ENCODE data around the gene TPCN2.

TPCN2 gene

GRCh38 chr11:69008737-69009440 is 39.8 kb upstream of the TPCN2 start:
- TF ChIP-seq CTCF (IDR thresholded peaks at IDR 0.05; ENCODE audit: insufficient read depth, low read length, poor library complexity, severe bottlenecking) = no peak
- TF ChIP-seq EZH2phosphoT487 (conservative IDR thresholded peaks at IDR 0.05; ENCODE audit: low read length) = no peak
- Histone ChIP-seq H3K27me3 (ENCODE audit: low read length) (no peaks in the 10 kb centered on the region), H3K4me2 (ENCODE audit: low read depth, low read length, poor library complexity, severe bottlenecking) (no peak overlapping the region), H3K9me3 (ENCODE audit: insufficient read depth, low read length) (no peaks in the 10 kb centered on the region), H3K4me3 (ENCODE audit: insufficient read depth, low read length, poor library complexity, severe bottlenecking) (no peak overlapping the region), H3K9me2 (replicated peaks; ENCODE audit: insufficient read depth, low read length) (no peaks in the 10 kb centered on the region), H2AFZ (ENCODE audit: low read depth, low read length, severe bottlenecking) (no peak overlapping the region), H3K79me2 (ENCODE audit: insufficient read depth, low read length) (no peaks in the 10 kb centered on the region), H3F3A (ENCODE audit: insufficient read depth) (no peaks in the 10 kb centered on the region), H3K36me3 (ENCODE audit: low read length) (no peaks in the 10 kb centered on the region), H4K20me1 (ENCODE audit: low read depth, low read length) (no peaks in the 10 kb centered on the region), H3K9ac (ENCODE audit: low read length) (no peak overlapping the region), H3K27ac (ENCODE audit: low read depth, low read length) (no peak overlapping the region)

- Histone ChIP-seq H3K79me2 (ENCODE audit: insufficient read depth, low read length) (no peaks in the 10 kb centered on the region), H4K20me1 (ENCODE audit: low read depth, low read length) (no peaks in the 10 kb centered on the region), H3K9ac (ENCODE audit: low read length) (no peak overlapping the region), H3K4me3 (ENCODE audit: insufficient read depth, low read length, poor library complexity, severe bottlenecking) (no peak overlapping the region), H3K27ac (ENCODE audit: low read depth, low read length) (no peak overlapping the region), H3K9me2 (replicated peaks; ENCODE audit: insufficient read depth, low read length) (no peaks in the 10 kb centered on the region), H3K27me3 (ENCODE audit: low read length) (no peaks in the 10 kb centered on the region), H3K9me3 (ENCODE audit: insufficient read depth, low read length) (no peaks in the 10 kb centered on the region), H3F3A (ENCODE audit: insufficient read depth) (no peaks in the 10 kb centered on the region), H2AFZ (ENCODE audit: low read depth, low read length, severe bottlenecking) (no peak overlapping the region), H3K36me3 (ENCODE audit: low read length) (no peaks in the 10 kb centered on the region), H3K4me2 (ENCODE audit: low read depth, low read length, poor library complexity, severe bottlenecking) (no peak overlapping the region)
- TF ChIP-seq CTCF (IDR thresholded peaks at IDR 0.05; ENCODE audit: insufficient read depth, low read length, poor library complexity, severe bottlenecking) (no peak), EZH2phosphoT487 (conservative IDR thresholded peaks at IDR 0.05; ENCODE audit: low read length) (no peak)
Measured at GRCh38 chr11:69009441-69010211, 39.1 kb upstream of the TPCN2 start.

GRCh38 chr11:69010361-69010891 is 38.3 kb upstream of the TPCN2 start:
- no peaks in the 10 kb centered on the region for H3K9me2 ChIP-seq (replicated peaks; ENCODE audit: insufficient read depth, low read length)
- H3K4me2 ChIP-seq (ENCODE audit: low read depth, low read length, poor library complexity, severe bottlenecking) = no peak overlapping the region
- no peak overlapping the region for H3K27ac ChIP-seq (ENCODE audit: low read depth, low read length)
- no peaks in the 10 kb centered on the region for H3K36me3 ChIP-seq (ENCODE audit: low read length)
- no peaks in the 10 kb centered on the region for H3F3A ChIP-seq (ENCODE audit: insufficient read depth)
- H3K4me3 ChIP-seq (ENCODE audit: insufficient read depth, low read length, poor library complexity, severe bottlenecking) = no peak overlapping the region
- no peak overlapping the region for H2AFZ ChIP-seq (ENCODE audit: low read depth, low read length, severe bottlenecking)
- H3K27me3 ChIP-seq (ENCODE audit: low read length) = no peaks in the 10 kb centered on the region
- no peaks in the 10 kb centered on the region for H4K20me1 ChIP-seq (ENCODE audit: low read depth, low read length)
- TF ChIP-seq EZH2phosphoT487 (conservative IDR thresholded peaks at IDR 0.05; ENCODE audit: low read length) = no peak
- no peaks in the 10 kb centered on the region for H3K9me3 ChIP-seq (ENCODE audit: insufficient read depth, low read length)
- H3K9ac ChIP-seq (ENCODE audit: low read length) = no peak overlapping the region
- no peaks in the 10 kb centered on the region for H3K79me2 ChIP-seq (ENCODE audit: insufficient read depth, low read length)

All from SU-DHL-6 (cell line).